Ishikawa (cell line): Measurements from ENCODE around the gene SCRT2.

ENCODE experiments used
- EGR1 ChIP-seq: IDR thresholded peaks from 2 replicates; pipeline ENCODE4 v1.6.1; 2012
- TF ChIP-seq, protein P1 (sequence below): IDR thresholded peaks from 2 replicates; pipeline ENCODE4 v1.6.1; 2012

DNA sequence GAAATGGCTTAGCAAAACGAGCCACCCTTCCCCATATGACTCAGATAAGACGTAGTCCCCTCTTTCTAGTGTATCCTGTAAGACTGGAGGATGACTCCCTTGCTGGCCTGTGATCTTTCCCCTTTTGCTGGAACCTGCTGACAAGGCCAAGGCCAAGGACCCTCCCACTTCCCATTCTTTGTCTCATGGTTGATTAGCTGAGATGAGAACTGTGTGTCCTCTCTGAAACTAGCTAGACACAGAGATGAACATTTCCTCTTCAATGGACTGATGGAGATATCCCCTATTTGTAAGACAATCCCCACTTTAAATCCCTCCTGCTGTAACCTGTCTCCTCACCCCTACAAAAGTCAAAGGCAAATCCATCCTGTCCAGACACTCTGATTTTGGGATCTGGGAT lies 33.4 kb upstream of the SCRT2 start:
- TF ChIP-seq EGR1: no peak
- TF ChIP-seq, protein P1, sequence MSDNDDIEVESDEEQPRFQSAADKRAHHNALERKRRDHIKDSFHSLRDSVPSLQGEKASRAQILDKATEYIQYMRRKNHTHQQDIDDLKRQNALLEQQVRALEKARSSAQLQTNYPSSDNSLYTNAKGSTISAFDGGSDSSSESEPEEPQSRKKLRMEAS: no peak
